Thyroid gland (tissue), 4 donors: ENCODE measurements around the gene BPHL.

Experiments used
- CTCF ChIP-seq, 6 experiments: fragments of 200-600 bp in 3 of 6; fragments of 450-650 bp in 3 of 6; sonication (generic) in 3 of 6; IDR thresholded peaks; one replicate each; pipeline ENCODE4 v1.5.1; 2016 to 2019; ENCODE audit warnings: antibody characterized with exemption in 6 of 6, mild to moderate bottlenecking in 2 of 6, inconsistent platforms in 1 of 6, moderate library complexity in 1 of 6
- POLR2A ChIP-seq, 2 donors: fragments of 450-650 bp; IDR thresholded peaks; one replicate each; pipeline ENCODE4 v1.6.1; 2017; ENCODE audit warnings: antibody characterized with exemption in 2 of 2, mild to moderate bottlenecking in 2 of 2, moderate library complexity in 1 of 2

- TF ChIP-seq CTCF (IDR thresholded peaks at IDR 0.05), result no peak
- TF ChIP-seq POLR2A (IDR thresholded peaks at IDR 0.05), result no peak
These were observed 2.2 kb downstream of the BPHL start for GRCh38 chr6:3120765-3121089.
